WTC11 (cell line): Measurements from ENCODE around the gene TNRC6C. TPM values are rescaled to one million over a fixed set of nuclear protein-coding genes. Genes with fewer than 3 reads are reported as not detected.

Experiments used
- ATF3 ChIP-seq: sonication (generic); formaldehyde crosslinking; conservative IDR thresholded peaks from 2 replicates; pipeline ENCODE4 v1.8.1; 2022; ENCODE audit warnings: mild to moderate bottlenecking, missing genetic modification reagents
- ATF6 ChIP-seq: sonication (generic); formaldehyde crosslinking; IDR thresholded peaks from 2 replicates; pipeline ENCODE4 v1.8.1; 2023; ENCODE audit warnings: mild to moderate bottlenecking, missing genetic modification reagents
- CTCF ChIP-seq: fragments of 200-600 bp; IDR thresholded peaks from 2 replicates; pipeline ENCODE4 v1.8.0; 2022; ENCODE audit warnings: antibody characterized with exemption
- FOXK1 ChIP-seq: sonication (generic); formaldehyde crosslinking; IDR thresholded peaks from 2 replicates; pipeline ENCODE4 v1.8.0; 2022; ENCODE audit warnings: mild to moderate bottlenecking, moderate library complexity, missing genetic modification reagents
- FOXP4 ChIP-seq: sonication (generic); formaldehyde crosslinking; IDR thresholded peaks from 2 replicates; pipeline ENCODE4 v1.8.0; 2022; ENCODE audit warnings: mild to moderate bottlenecking, missing genetic modification reagents
- KAT7 ChIP-seq: sonication (generic); formaldehyde crosslinking; IDR thresholded peaks from 2 replicates; pipeline ENCODE4 v1.8.1; 2023; ENCODE audit warnings: missing genetic modification reagents, mild to moderate bottlenecking, borderline replicate concordance
- NFATC4 ChIP-seq: fragments of 250-450 bp; sonication (Bioruptor Pico); IDR thresholded peaks from 2 replicates; pipeline ENCODE4 v1.9.0; 2021; ENCODE audit warnings: mild to moderate bottlenecking
- NFE2L1 ChIP-seq: sonication (generic); formaldehyde crosslinking; IDR thresholded peaks from 2 replicates; pipeline ENCODE4 v1.8.1; 2023; ENCODE audit warnings: missing genetic modification reagents
- NFYB ChIP-seq: sonication (generic); formaldehyde crosslinking; conservative IDR thresholded peaks from 2 replicates; pipeline ENCODE4 v1.8.0; 2022; ENCODE audit warnings: low read depth, missing genetic modification reagents
- PRDM15 ChIP-seq: sonication (generic); formaldehyde crosslinking; IDR thresholded peaks from 2 replicates; pipeline ENCODE4 v1.8.0; 2022; ENCODE audit warnings: missing genetic modification reagents
- SMAD3 ChIP-seq: sonication (generic); formaldehyde crosslinking; IDR thresholded peaks from 2 replicates; pipeline ENCODE4 v1.8.0; 2022; ENCODE audit warnings: missing genetic modification reagents, mild to moderate bottlenecking, borderline replicate concordance
- STAT6 ChIP-seq: sonication (generic); formaldehyde crosslinking; conservative IDR thresholded peaks from 2 replicates; pipeline ENCODE4 v1.8.1; 2023; ENCODE audit warnings: mild to moderate bottlenecking, low read depth, missing genetic modification reagents, moderate library complexity
- TCF7 ChIP-seq: sonication (generic); formaldehyde crosslinking; IDR thresholded peaks from 2 replicates; pipeline ENCODE4 v1.8.0; 2022; ENCODE audit warnings: mild to moderate bottlenecking, low read depth, missing genetic modification reagents, moderate library complexity
- ZBTB21 ChIP-seq: sonication (generic); formaldehyde crosslinking; IDR thresholded peaks from 2 replicates; pipeline ENCODE4 v1.8.1; 2023; ENCODE audit warnings: mild to moderate bottlenecking, missing genetic modification reagents, borderline replicate concordance
- ZNF219 ChIP-seq: sonication (generic); formaldehyde crosslinking; IDR thresholded peaks from 2 replicates; pipeline ENCODE4 v1.8.0; 2023; ENCODE audit warnings: missing genetic modification reagents, mild to moderate bottlenecking, borderline replicate concordance
- ZNF263 ChIP-seq: sonication (generic); formaldehyde crosslinking; IDR thresholded peaks from 2 replicates; pipeline ENCODE4 v1.8.1; 2022; ENCODE audit warnings: low read depth, mild to moderate bottlenecking, moderate library complexity, missing genetic modification reagents
- ZNF281 ChIP-seq: sonication (generic); formaldehyde crosslinking; IDR thresholded peaks from 2 replicates; pipeline ENCODE4 v1.8.0; 2023; ENCODE audit warnings: mild to moderate bottlenecking, missing genetic modification reagents
- ZNF396 ChIP-seq: fragments of 250-450 bp; sonication (Bioruptor Pico); IDR thresholded peaks from 2 replicates; pipeline ENCODE4 v1.8.0; 2021; ENCODE audit warnings: mild to moderate bottlenecking, moderate library complexity, borderline replicate concordance
- ZNF512 ChIP-seq: sonication (generic); formaldehyde crosslinking; IDR thresholded peaks from 2 replicates; pipeline ENCODE4 v1.8.1; 2022; ENCODE audit warnings: missing genetic modification reagents, borderline replicate concordance
- total RNA-seq: library from RNA; stranded (reverse); gene quantifications from 3 replicates; pipeline ENCODE4 v1.2.3, GENCODE V29; 2021

TNRC6C gene
- total RNA-seq, 1 experiment from 2014 or later, result 52.3 TPM

GRCh38 chr17:77957857-77958715 lies at the start of gene TNRC6C (continued):
- TF ChIP-seq CTCF (no peak), ATF3 (CRISPR knock-in tag) (no peak), ZNF263 (CRISPR knock-in tag) (no peak), ZNF396 (CRISPR knock-in tag) (no peak), PRDM15 (CRISPR knock-in tag) (no peak), STAT6 (CRISPR knock-in tag) (0 out of 2 replicates have a peak, but pooled peaks have one; percentile 34), FOXK1 (peak; percentile 72), ATF6 (CRISPR knock-in tag) (no peak), ZBTB21 (CRISPR knock-in tag) (peak; percentile 88; the same call in 1 of the 2 replicates), TCF7 (no peak), NFYB (CRISPR knock-in tag) (peak; percentile 84), FOXP4 (CRISPR knock-in tag) (peak; percentile 70), NFE2L1 (CRISPR knock-in tag) (no peak), SMAD3 (peak; percentile 93; the same call in 1 of the 2 replicates), NFATC4 (CRISPR knock-in tag) (peak; percentile 94), KAT7 (CRISPR knock-in tag) (peak; percentile 68; the same call in 1 of the 2 replicates), ZNF219 (CRISPR knock-in tag) (no peak), ZNF512 (CRISPR knock-in tag) (no peak), ZNF281 (CRISPR knock-in tag) (peak; percentile 54; the same call in 1 of the 2 replicates)
